Left ventricle myocardium superior (tissue), 1 donor: ENCODE results near the gene FAM241A. TPM values are rescaled to one million over a fixed set of nuclear protein-coding genes. Genes with fewer than 3 reads are reported as not detected.
"Not testable (repeated sequence)": the region's sequence is repeated elsewhere in the genome, so short reads cannot be mapped to it uniquely, and the experiment has no call there.

ENCODE experiments used
- ATAC-seq: fragments of 200-7000 bp; cut with Tn5 transposase; one replicate; pipeline ENCODE4 v1.9.1; 2020; ENCODE audit warnings: mild to moderate bottlenecking, moderate library complexity
- DNase-seq: peaks from one replicate; pipeline ENCODE4 v3.0.0-alpha.2; 2020
- intact Hi-C: fragments of 100-400 bp; cut with micrococcal nuclease; formaldehyde crosslinking; loops from one replicate; pipeline ENCODE4 v1.11.0; 2022
- total RNA-seq: library from RNA; stranded (reverse); fragmentation: NEBNext Ultra II Directional; extraction: Animal tissue kit (Norgen Biotek cat#: 25700); gene quantifications from one replicate; pipeline ENCODE4 v1.2.1, GENCODE V29; 2021
- donor health status: DM: no; HTN: yes; CAD: no; lungs with severe emphysema.

Gene FAM241A
- total RNA-seq, 1 donor from 2014 or later = 11.3 TPM

DNA sequence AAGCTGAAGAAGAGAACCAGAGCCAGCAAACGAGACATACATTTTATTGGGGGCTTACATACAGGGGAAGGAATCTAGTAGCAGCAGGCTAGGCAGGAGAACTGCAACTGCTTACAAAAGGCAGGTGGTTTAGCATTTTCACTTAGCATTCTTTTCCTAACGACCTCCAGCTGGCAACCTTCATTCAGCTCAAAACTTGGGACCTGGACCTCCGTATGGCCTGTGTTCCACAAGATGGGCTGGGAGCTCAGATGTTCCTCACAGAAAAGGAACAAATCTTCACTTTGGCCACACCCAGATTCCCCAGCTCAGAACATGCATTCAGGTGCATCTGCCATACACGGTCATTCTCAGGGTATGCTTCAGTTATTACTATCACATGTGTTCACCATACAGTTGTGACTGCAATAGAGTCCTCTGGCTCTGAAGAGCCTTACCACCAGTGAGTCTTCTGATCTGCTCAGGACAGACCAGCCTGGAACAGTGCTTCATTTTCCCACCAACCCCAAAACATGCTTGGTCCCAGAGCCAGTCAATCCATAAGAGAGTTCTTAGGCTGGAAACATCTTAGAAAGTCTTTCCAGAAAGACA, 56.8 kb downstream of the FAM241A start:
- no peak for ATAC-seq
- intact Hi-C loops = no loop called here
- no peak for DNase-seq

DNA sequence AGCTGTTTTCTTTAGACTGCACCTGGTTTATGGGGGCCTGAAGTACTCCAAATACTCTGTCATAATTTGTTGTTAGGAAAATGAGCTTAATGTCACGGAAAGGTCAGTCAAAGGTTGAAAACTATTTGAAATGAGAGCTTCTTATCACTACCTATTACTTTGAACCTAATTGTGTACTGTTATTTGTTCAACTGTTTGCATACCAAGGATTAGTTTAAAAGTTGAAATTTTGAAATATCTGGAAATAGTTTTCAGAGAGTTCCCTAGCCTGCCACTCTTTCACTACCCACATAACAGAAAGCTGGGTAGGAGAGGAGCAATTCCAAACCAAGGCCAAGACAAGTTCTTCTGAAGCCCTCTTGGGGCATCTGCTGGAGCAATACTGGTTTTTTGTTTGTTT, 58.3 kb downstream of the FAM241A start:
- no peak for DNase-seq
- intact Hi-C loops = no loop called here
- no peak for ATAC-seq

DNA sequence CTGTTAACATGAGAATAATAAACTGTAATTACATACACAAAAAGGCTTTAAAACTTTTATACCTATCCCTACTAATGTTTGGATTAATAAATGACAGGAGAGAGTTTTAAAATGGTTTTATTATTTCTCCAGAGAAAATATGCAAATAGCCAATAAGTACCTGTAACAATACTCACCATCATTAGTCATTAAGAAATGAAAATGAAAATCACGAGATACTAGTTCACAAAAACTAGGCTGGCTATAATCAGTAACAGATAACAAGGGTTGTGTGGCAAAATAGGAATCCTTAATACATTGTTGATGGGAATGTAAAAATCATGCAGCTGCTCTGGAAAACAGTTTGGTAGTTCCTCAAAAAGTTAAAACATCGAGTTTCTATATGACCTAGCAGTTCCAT, 61.2 kb downstream of the FAM241A start:
- ATAC-seq (no peak), DNase-seq (no peak)
- intact Hi-C loops = no loop called here

- ATAC-seq, DNase-seq, intact Hi-C loops: not testable (repeated sequence)
Observed at GRCh38 chr4:112208137-112209095, 63.2 kb downstream of the FAM241A start.

- no peak for ATAC-seq
- intact Hi-C loops = no loop called here
- no peak for DNase-seq
Observed at GRCh38 chr4:112210777-112211176, 65.5 kb downstream of the FAM241A start.

- ATAC-seq = peak; percentile 82
- intact Hi-C loops = no loop called here
- DNase-seq = peak; percentile 46
Observed at GRCh38 chr4:112213091-112213490, 67.8 kb downstream of the FAM241A start.

DNA sequence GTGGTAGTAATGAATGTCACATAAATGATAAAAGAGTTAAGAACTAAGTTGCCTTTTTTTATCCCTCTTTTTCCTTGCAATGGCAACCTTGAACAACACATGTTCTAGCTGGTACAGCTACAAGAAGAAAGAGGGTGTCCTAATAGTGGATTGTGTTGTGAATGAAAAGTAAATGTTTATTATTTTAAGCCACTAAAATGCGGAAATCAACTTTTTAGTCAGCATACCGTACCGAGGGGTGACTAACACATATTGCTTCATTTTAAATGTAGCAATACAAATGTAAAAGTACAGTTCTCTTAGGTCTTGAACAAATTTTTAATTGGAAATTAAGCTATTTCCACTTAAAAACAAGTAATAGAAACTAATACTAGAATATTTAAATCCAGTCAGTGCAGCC, 68.6 kb downstream of the FAM241A start:
- ATAC-seq (no peak), DNase-seq (no peak)
- intact Hi-C loops = no loop called here

GRCh38 chr4:112214390-112215264, 69.4 kb downstream of the FAM241A start:
- intact Hi-C loops = no loop called here
- DNase-seq = no peak
- ATAC-seq = no peak

DNA sequence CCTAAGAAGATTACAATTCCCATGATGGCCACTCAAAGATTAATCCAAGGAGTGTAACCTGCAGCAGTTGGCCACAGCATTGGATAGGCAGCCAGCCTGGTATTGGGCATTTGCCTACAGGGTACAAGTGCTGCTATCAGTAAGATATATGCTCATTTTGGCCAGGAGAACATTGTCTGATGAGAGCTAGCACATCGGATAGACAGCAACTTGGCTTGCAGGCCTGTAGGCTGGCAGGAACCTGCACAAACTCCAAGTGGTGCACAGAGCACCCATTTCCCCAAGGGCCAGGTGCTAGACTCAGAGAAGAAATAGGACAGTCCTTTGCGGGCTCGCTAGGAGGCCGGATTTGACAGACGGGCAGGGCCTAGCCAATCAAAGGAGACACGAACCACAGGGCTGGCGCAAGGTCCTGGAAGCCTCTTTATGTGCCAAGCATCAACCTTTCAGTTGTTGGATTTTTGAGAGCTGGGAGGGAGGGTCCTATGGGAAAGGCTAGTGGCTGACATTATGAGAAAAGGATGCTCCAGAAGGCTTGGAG, 74.6 kb downstream of the FAM241A start:
- intact Hi-C loops = no loop called here
- DNase-seq = no peak
- ATAC-seq = peak; percentile 77

DNA sequence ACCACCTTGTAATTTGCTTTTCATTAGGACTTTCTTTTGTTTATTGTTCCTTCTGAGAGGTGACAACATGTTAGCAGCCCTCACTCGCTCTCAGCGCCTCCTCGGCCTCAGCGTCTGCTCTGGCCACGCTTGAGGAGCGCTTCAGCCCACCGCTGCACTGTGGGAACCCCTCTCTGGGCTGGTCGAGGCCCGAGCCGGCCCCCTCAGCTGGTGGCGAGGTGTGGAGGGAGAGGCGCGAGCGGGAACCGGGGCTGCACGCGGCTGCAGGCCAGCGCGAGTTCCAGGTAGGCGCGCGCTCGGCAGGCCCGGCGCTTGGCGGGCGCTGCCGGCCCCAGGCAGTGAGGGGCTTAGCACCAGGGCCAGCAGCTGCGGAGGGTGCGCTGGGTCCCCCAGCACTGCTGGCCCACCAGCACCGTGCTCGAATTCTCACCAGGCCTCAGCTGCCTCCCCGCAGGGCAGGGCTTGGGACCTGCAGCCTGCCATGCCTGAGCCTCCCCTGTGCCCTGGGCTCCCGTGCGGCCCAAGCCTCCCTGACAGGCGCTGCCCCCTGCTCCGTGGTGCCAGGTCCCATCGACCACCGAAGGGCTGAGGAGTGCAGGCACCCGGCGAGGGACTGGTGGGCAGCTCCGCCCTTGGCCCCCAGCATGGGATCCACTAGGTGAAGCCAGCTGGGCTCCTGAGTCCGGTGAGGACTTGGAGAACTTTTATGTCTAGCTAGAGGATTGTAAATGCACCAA, 77.1 kb downstream of the FAM241A start:
- intact Hi-C loops = no loop called here
- no peak for ATAC-seq
- DNase-seq = no peak

DNA sequence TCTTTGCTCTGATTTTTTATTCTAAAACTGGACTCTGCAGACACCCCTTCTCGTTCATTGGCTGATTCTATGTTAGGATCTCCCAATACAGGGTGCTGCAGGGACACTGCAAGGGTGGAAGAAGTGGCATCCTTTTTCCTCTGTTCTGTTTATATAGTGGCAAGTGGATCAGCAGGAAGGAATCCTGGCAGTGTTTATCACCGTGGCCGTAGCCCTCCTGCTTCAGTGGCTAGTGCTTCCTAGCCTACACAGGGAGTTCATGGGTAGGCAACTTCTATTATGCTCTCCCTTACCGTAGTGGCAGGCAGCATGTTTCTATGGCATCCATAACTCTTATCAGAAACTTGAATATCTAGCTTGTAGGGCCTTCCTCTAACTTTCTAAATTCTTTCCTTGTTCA, 79.9 kb downstream of the FAM241A start:
- intact Hi-C loops = loop anchor here (5.0 kb wide), 1 partner anchor 143 kb away; no protein-coding TSS in a partner anchor
- ATAC-seq (no peak), DNase-seq (no peak)

DNA sequence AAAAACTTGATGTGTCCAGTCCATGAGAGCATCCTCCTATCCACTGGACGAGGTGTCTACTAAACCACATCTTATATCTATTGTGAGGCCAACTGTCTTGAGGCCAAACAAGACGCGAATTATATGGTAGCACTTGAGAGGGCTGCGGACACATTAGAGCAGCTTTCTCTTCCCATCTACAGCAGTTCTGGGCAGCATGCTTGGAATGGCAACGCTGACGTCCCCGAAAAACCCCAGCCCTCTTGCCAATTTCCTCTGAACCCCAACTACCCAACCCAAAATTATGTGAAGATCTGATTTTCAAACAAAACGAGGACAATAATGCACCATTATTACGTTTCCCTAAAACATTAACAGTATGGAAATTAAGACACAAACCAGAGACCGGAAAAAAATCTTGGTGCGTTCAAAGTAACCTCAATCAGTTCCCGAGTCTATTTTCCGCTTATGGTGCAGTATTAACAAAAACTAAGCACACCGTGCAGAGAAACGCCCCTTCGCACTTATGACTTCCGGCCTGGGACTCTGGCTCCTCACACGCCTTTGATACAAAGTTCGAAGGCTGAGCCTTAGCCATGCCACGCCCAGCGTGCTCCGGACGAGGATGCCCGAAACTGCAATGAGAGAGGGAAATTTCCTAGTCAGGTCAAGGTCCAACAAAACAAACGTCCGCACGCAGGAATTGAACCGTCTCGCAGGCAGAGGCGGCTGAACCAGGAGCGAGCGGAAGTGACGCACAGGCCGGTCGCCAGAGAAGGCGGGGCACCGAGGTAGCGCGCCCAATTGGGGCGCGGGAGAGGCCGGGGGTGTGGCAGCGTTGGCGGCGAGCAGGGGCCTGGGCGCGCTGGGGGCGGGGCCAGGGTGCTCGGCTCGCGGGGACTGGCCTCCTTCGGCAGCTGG, 85.9 kb downstream of the FAM241A start:
- ATAC-seq = peak; percentile 99
- intact Hi-C loops = loop anchor here (10.0 kb wide), 1 partner anchor 86 kb away; the partner anchor contains the start of gene FAM241A
- peak; percentile 99 for DNase-seq

- ATAC-seq (peak; percentile 87), DNase-seq (peak; percentile 89)
- intact Hi-C loops = loop anchor here (10.0 kb wide), 1 partner anchor 87 kb away; the partner anchor contains the start of gene FAM241A
Observed at GRCh38 chr4:112231779-112232713, 86.8 kb downstream of the FAM241A start, which contains the start of gene AP1AR. AP1AR (plus strand) TSS chr4:112231787; CDS start chr4:112232092, 305 bp downstream.

DNA sequence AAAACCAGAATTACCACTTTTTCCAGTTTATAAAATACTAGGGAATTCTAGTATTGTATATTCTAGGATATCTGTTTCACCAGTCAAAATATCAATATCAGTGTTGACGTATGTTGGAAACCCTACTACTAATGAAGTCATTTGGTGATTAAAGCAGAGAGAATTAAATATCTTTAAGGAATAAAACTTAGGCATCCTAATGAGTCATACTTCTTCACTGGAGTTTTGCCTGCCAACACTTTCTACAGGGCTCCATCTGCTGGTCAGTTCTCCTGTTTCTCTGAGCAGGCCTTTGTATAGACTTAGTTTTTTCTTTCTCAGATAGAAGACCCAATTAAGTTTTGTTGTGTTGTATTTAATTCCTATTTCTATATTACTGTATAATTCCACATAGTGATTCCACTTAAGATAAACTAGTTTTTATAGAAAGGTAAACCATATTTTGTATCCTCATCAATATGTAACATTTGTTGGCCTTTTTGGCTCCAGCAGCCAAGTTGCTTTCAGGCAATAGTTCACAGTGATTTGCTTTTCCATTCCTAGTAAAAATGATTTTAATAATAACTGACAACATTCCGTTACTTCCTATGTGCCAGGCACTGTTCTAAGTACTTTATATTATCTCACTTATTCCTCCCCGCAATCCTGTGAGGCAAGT, 89.8 kb downstream of the FAM241A start:
- intact Hi-C loops = loop anchor here (1.0 to 10.0 kb wide), 2 partner anchors 90 to 136 kb away; partner anchors contain the start of gene FAM241A
- DNase-seq (no peak), ATAC-seq (no peak)

GRCh38 chr4:112236040-112236439, 90.8 kb downstream of the FAM241A start:
- DNase-seq (no peak), ATAC-seq (no peak)
- intact Hi-C loops = loop anchor here (10.0 kb wide), 1 partner anchor 91 kb away; the partner anchor contains the start of gene FAM241A

DNA sequence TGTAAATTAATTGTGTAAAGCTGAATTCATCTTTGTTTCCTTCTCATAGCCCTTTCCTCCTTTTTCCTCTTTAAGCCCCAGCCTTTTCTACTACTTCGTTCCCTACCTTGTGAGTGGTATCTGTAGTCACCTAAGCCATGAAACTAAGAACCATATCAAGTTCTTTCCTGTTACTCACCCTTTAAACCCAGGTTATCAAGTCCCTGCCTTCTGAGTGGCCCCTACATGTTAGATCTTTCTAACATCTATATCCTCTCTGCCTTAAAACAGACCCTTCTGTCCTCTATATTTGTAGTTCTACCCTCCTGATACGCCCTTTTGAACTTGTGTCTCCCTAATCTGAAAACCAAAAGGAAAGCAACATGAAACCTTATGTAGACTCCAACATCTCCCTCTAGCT, 93.6 kb downstream of the FAM241A start:
- ATAC-seq (no peak), DNase-seq (no peak)
- intact Hi-C loops = loop anchor here (10.0 kb wide), 1 partner anchor 94 kb away; the partner anchor contains the start of gene FAM241A
